HepG2 (cell line): ENCODE data around the gene CCM2L. TPM values are rescaled to one million over a fixed set of nuclear protein-coding genes. Genes with fewer than 3 reads are reported as not detected.
A peak's percentile ranks its signal among the peaks of the same experiment; 100 is the strongest.

Experiments used
- BRCA1 ChIP-seq: sonication (generic); formaldehyde crosslinking; IDR thresholded peaks from 2 replicates; pipeline ENCODE4 v1.4.0; 2020; ENCODE audit warnings: missing genetic modification reagents
- CCDC6 ChIP-seq: sonication (generic); formaldehyde crosslinking; IDR thresholded peaks from 2 replicates; pipeline ENCODE4 v1.8.1; 2022; ENCODE audit warnings: mild to moderate bottlenecking, missing genetic modification reagents, moderate library complexity
- DDIT3 ChIP-seq: sonication (generic); formaldehyde crosslinking; IDR thresholded peaks from 2 replicates; pipeline ENCODE4 v1.4.0; 2020; ENCODE audit warnings: mild to moderate bottlenecking, missing genetic modification reagents
- FOXA1 ChIP-seq, 2 experiments: fragments of 450-650 bp in 1 of 2; sonication (generic) in 1 of 2; formaldehyde crosslinking in 1 of 2; IDR thresholded peaks; 2 replicates each; pipeline versions ENCODE4 v1.4.0 to v1.6.1; 2016 to 2020; ENCODE audit warnings: missing genetic modification reagents in 1 of 2
- GATA4 ChIP-seq: sonication (generic); IDR thresholded peaks from 2 replicates; pipeline ENCODE4 v1.6.1; 2016; ENCODE audit warnings: antibody characterized with exemption, low read depth, borderline replicate concordance
- HNF1A ChIP-seq, 2 experiments: sonication (generic) in 1 of 2; formaldehyde crosslinking in 1 of 2; IDR thresholded peaks; 2 replicates each; pipeline versions ENCODE4 v1.4.0 to v1.6.1; 2016 to 2020; ENCODE audit warnings: borderline replicate concordance in 1 of 2, low read depth in 1 of 2, mild to moderate bottlenecking in 1 of 2, missing genetic modification reagents in 1 of 2
- JDP2 ChIP-seq: sonication (generic); formaldehyde crosslinking; IDR thresholded peaks from 2 replicates; pipeline ENCODE4 v1.8.1; 2022; ENCODE audit warnings: missing genetic modification reagents, borderline replicate concordance
- KDM1A ChIP-seq: IDR thresholded peaks from 2 replicates; pipeline ENCODE4 v1.6.1; 2016; ENCODE audit warnings: missing compliant biosample characterization
- RFX1 ChIP-seq: fragments of 450-650 bp; IDR thresholded peaks from 2 replicates; pipeline ENCODE4 v1.6.1; 2017
- SALL1 ChIP-seq: sonication (generic); formaldehyde crosslinking; IDR thresholded peaks from 2 replicates; pipeline ENCODE4 v1.8.0; 2022; ENCODE audit warnings: mild to moderate bottlenecking, missing genetic modification reagents
- SKI ChIP-seq: fragments of 450-650 bp; IDR thresholded peaks from one replicate; pipeline ENCODE4 v1.6.1; 2018; ENCODE audit warnings: mild to moderate bottlenecking; ENCODE audit not compliant: partially characterized antibody
- SOX13 ChIP-seq, 3 experiments: fragments of 450-650 bp in 1 of 3; sonication (generic) in 1 of 3; formaldehyde crosslinking in 1 of 3; IDR thresholded peaks in 2 of 3; conservative IDR thresholded peaks in 1 of 3; 2 replicates each; pipeline versions ENCODE4 v1.5.0 to v1.6.1; 2016 to 2020; ENCODE audit warnings: antibody characterized with exemption in 1 of 3, mild to moderate bottlenecking in 1 of 3, missing compliant biosample characterization in 1 of 3, missing genetic modification reagents in 1 of 3, moderate library complexity in 1 of 3
- SRSF9 ChIP-seq: fragments of 200-400 bp; formaldehyde crosslinking; IDR thresholded peaks from 2 replicates; pipeline ENCODE4 v1.6.1; 2018; ENCODE audit warnings: borderline replicate concordance, mild to moderate bottlenecking, low read depth, low read length; ENCODE audit not compliant: insufficient read depth, poor library complexity, severe bottlenecking
- TFDP1 ChIP-seq: IDR thresholded peaks from 2 replicates; pipeline ENCODE4 v1.6.1; 2016; ENCODE audit warnings: missing compliant biosample characterization, missing genetic modification reagents, borderline replicate concordance
- ZNF329 ChIP-seq: sonication (generic); formaldehyde crosslinking; IDR thresholded peaks from 2 replicates; pipeline ENCODE4 v1.9.0; 2021; ENCODE audit warnings: low read depth, mild to moderate bottlenecking, missing genetic modification reagents
- ZNF451 ChIP-seq: sonication (generic); formaldehyde crosslinking; IDR thresholded peaks from 2 replicates; pipeline ENCODE4 v1.5.0; 2020; ENCODE audit warnings: mild to moderate bottlenecking, missing genetic modification reagents
- ZNF512 ChIP-seq: sonication (generic); formaldehyde crosslinking; IDR thresholded peaks from 2 replicates; pipeline ENCODE4 v1.4.0; 2020; ENCODE audit warnings: mild to moderate bottlenecking, missing genetic modification reagents
- ZNF766 ChIP-seq: sonication (generic); formaldehyde crosslinking; IDR thresholded peaks from 2 replicates; pipeline ENCODE4 v1.5.0; 2020; ENCODE audit warnings: missing genetic modification reagents, borderline replicate concordance
- polyA plus RNA-seq, 8 experiments: library from polyadenylated mRNA; depleted of rRNA in 3 of 8; stranded (reverse) in 7 of 8; unstranded in 1 of 8; fragments of >200 nt; fragmentation: Illumina TruSeq in 4 of 8; extraction: Trizol in 4 of 8; gene quantifications; 2 replicates each; pipeline versions ENCODE4 v1.2.1 to v1.2.3, GENCODE V29; 2011 to 2016; ENCODE audit warnings: low read depth in 4 of 8, missing spikeins in 1 of 8, mixed read lengths in 1 of 8; ENCODE audit not compliant: insufficient read depth in 1 of 8
- total RNA-seq, 5 experiments: library from RNA; depleted of rRNA; stranded (reverse); fragments of >200 nt; fragmentation: Illumina TruSeq; extraction: Trizol; gene quantifications; 2 replicates each; pipeline ENCODE4 v1.2.3, GENCODE V29; 2016; ENCODE audit warnings: low read depth in 1 of 5
- TF ChIP-seq, protein P1 (sequence below): sonication (generic); formaldehyde crosslinking; IDR thresholded peaks from 2 replicates; pipeline ENCODE4 v1.4.0; 2020; ENCODE audit warnings: missing genetic modification reagents

CCM2L gene
- total and polyA plus RNA-seq, 2 of the 13 experiments (the other 11 are each of a cell fraction or from before 2014, with no cell fraction given), result 0.15 TPM; not detected in 1

DNA sequence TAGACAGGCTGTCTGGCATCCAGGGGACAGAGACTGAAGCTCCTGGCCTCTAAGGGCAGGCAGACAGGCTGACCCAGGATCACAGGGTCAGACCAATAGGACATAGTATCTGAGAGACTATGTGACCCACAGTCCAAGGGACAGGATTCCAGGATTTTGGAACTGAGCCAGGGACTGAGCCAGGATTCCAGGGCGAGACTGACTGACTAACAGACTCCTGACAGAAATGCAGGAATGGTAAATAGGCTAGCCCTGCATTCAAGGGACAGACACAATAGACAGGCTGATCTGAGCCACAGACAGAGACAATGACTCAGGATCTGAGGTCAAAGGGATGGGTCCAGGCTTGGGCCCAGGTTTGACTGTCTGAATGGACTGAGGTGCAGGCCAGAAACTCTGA lies 22.5 kb upstream of the CCM2L start (continued):
- no peak for TF ChIP-seq HNF1A (IDR thresholded peaks at IDR 0.05; ENCODE audit: low read depth)
- TF ChIP-seq HNF1A (CRISPR knock-in tag; IDR thresholded peaks at IDR 0.05; ENCODE audit: borderline replicate concordance), result no peak
- no peak for TF ChIP-seq TFDP1 (CRISPR knock-in tag)
- no peak for TF ChIP-seq DDIT3
- TF ChIP-seq CCDC6 (CRISPR knock-in tag), result no peak
- no peak for TF ChIP-seq BRCA1 (CRISPR knock-in tag)
- no peak for TF ChIP-seq ZNF766 (CRISPR knock-in tag)
- TF ChIP-seq SKI, result peak; percentile 96
- no peak for TF ChIP-seq SOX13 (IDR thresholded peaks at IDR 0.05)
- 0 out of 4 replicates have a peak, but pooled peaks of 1 of the 2 experiments have one; percentile 11 for TF ChIP-seq SOX13 (CRISPR knock-in tag; conservative IDR thresholded peaks at IDR 0.05 in 1 of 2, IDR thresholded peaks at IDR 0.05 in 1 of 2)
- no peak for TF ChIP-seq FOXA1 (IDR thresholded peaks at IDR 0.05)
- no peak for TF ChIP-seq FOXA1 (CRISPR knock-in tag; IDR thresholded peaks at IDR 0.05)
- no peak for TF ChIP-seq SALL1 (CRISPR knock-in tag)
- TF ChIP-seq, protein P1, sequence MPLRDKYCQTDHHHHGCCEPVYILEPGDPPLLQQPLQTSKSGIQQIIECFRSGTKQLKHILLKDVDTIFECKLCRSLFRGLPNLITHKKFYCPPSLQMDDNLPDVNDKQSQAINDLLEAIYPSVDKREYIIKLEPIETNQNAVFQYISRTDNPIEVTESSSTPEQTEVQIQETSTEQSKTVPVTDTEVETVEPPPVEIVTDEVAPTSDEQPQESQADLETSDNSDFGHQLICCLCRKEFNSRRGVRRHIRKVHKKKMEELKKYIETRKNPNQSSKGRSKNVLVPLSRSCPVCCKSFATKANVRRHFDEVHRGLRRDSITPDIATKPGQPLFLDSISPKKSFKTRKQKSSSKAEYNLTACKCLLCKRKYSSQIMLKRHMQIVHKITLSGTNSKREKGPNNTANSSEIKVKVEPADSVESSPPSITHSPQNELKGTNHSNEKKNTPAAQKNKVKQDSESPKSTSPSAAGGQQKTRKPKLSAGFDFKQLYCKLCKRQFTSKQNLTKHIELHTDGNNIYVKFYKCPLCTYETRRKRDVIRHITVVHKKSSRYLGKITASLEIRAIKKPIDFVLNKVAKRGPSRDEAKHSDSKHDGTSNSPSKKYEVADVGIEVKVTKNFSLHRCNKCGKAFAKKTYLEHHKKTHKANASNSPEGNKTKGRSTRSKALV (CRISPR knock-in tag), result no peak
- no peak for TF ChIP-seq SRSF9
- no peak for TF ChIP-seq KDM1A (CRISPR knock-in tag)
- no peak for TF ChIP-seq RFX1
- no peak for TF ChIP-seq ZNF329 (CRISPR knock-in tag)
- TF ChIP-seq GATA4, result no peak
- TF ChIP-seq ZNF451 (CRISPR knock-in tag), result no peak
- no peak for TF ChIP-seq ZNF512 (CRISPR knock-in tag)
- no peak for TF ChIP-seq JDP2
